Inflammatory macrophage treated with lipopolysaccharide for 1 hour (primary cell): Measurements from ENCODE around the gene CXCL13.
"Not testable (repeated sequence)": the region's sequence is repeated elsewhere in the genome, so short reads cannot be mapped to it uniquely, and the experiment has no call there.

Experiments
- DNase-seq, 2 donors: peaks; one replicate each; pipeline ENCODE4 v3.0.0-alpha.2; 2020 to 2022

CXCL13 gene

GRCh38 chr4:77613267-77613666 is 7.6 kb downstream of the CXCL13 start:
- DNase-seq: no peak

DNA sequence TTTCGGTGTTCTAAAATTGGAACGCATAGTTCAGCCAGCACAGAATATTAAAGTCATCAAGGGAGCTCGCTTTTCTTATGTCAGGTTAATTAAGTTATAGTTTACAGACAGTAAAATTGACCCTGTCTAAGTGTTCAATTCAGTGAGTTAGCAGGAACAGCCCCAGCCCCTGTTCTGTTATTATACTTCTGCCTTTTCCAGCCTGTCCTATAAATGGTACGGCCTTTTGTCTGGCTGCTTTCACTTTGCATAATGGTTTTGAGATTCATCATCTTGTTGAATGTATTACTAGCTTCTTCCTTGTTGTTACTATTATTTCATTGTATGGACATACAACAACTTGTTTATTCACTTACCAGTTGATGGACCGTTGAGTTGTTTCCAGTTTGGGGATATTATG is 9.5 kb downstream of the CXCL13 start:
- DNase-seq: no peak

GRCh38 chr4:77617203-77617602 is 11.6 kb downstream of the CXCL13 start:
- no peak for DNase-seq

DNA sequence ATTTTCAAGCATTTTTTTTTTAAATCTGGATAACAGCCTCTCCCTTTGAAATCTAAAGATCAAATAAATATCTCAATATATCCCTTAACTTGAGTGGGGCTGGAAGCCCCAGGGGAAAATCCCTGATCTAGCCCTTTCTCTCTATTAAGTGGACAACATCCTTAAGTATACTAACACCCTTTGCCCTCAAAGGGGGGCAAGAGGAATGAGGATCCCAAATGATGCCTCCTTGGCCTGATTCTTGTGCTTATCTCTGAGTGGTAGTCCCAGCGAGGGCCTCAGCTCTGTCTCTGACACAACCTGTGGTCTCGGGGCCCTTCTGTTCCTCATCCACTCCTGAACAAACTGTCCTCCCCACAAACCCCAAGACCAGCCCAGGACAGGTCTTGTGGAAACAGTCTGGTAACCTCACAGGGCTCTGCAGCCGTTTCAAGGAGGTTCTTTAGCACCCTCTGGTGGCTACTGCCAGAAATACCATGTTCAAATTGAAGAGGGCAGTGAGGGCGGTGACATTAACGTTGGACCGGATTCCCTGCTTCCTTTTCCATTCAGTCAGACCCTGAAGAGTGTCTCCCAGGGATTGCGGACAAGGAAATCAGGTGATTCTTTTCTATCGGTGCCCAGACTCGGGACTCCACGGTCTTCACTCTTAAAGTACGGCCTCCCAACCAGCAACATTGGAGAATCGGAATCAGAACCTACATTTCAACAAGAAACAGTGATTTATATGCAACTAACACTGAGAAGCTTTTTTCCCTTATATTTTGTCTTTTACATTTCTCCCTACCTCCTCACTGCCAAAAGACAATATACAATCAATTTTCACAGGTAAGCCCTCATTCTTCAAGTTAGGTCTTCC is 13.0 kb downstream of the CXCL13 start:
- DNase-seq: peak; percentile 47 to 79

DNA sequence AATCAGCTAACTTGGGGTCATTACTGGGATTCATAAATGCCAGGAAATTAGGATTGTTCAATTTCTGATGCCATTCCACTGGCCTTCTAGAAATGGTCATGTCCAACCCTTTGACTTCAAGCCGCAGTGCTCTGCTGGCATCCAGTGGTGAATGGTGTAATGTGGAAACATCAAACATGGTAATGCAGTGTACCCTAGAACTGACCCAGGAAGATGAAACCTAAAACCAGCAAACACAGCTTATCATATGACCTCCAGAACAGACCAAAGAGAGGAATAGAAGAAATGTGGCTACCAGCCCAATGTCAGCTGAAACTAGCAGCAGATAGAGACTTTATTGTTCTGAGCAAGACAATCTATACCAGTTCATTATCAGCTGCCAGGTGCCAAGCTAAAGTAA is 13.8 kb downstream of the CXCL13 start:
- no peak for DNase-seq

DNA sequence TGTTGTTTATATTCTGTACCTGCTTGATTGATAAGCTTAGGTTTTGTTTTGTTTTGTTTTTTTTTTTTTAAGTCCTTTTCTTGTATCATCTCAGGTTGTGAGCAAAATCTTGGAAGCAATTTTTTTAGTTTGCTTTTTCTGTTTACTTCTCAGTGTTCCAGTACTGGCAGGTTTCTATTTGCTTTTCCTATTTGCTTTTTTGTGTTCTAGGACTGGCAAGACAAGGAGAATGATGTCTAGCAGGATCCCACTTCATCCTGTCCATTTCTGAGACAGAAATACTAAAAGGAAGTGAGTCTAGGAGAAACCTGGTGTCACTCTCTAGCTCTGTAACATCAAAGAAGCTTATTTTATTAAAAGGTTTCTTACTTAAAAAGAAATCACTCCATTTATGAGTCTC is 15.6 kb downstream of the CXCL13 start:
- no peak for DNase-seq

- no peak for DNase-seq
These were observed 17.5 kb downstream of the CXCL13 start for GRCh38 chr4:77623091-77623490.

DNA sequence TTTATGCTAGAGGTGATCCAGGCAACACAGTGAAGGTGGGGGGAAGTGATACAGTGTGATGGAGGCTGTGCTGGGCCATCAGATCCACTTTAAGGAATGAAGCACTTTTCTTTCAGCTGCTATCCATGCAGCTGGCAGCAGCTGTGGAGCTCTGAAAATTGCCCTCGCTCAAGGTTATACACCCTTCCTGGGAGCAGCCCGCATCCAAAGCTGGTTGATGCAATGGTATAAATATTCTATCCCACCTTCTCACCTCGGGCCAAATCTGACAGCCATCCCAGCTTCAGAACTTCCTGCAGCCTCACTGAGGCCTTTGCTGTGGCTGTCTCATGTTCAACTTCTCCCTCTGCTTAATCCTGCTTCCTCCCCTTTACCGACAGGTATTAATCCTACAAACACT is 18.6 kb downstream of the CXCL13 start:
- DNase-seq: no peak

- no peak for DNase-seq
These were observed 19.9 kb downstream of the CXCL13 start for GRCh38 chr4:77625485-77625884.

GRCh38 chr4:77629885-77630284 is 24.3 kb downstream of the CXCL13 start:
- no peak for DNase-seq

- no peak for DNase-seq
These were observed 25.7 kb downstream of the CXCL13 start for GRCh38 chr4:77631276-77631675.

DNA sequence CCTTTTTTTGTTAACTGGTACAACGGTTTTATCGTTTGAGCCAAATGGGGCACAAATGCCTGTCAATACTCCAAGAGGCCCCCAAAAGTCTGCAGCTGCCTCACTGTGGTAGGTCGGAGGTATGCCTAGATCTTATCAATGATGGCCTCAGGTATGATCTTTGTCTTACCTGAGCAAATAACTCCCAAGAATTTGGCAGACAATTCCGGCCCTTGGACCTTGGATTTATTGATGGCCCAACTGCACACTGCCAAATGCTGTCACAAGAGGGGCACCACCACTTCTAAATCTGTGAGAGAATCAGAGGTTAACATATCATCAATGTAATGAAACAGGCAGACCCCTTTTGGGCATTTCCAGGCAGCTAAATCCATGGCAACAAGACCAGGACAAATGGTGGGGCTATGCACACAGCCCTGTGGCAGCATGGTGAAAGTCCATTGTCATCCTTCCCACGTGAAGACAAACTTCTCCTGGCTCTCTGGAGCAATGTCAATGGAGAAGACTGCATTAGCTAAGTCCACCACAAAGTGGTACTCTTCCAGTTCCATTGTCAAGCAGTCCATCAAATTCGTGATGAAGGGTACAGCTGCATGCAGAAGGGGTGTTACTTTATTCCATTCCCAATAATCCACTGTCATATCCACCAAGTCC is 28.6 kb downstream of the CXCL13 start:
- no peak for DNase-seq

GRCh38 chr4:77635246-77635645 is 29.6 kb downstream of the CXCL13 start:
- no peak for DNase-seq

DNA sequence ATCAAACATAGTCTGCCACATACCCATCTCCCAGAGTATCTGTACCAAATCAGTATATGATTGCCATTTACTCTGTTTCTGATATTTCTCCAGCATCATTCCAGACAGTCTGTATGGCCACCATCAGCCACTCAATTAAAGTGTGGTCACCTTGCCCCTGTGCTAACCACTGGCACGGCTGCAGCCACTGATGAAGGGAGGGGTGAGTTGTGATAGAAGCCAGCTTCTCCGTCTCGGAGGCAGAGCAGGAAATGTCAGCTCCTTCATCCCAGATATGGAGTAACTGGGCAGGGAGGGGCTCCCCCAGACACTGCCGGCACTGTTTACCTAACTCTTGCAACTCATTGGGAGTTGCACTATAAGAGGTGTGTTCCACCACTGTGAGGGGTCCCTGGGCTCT is 30.3 kb downstream of the CXCL13 start:
- DNase-seq: no peak

DNA sequence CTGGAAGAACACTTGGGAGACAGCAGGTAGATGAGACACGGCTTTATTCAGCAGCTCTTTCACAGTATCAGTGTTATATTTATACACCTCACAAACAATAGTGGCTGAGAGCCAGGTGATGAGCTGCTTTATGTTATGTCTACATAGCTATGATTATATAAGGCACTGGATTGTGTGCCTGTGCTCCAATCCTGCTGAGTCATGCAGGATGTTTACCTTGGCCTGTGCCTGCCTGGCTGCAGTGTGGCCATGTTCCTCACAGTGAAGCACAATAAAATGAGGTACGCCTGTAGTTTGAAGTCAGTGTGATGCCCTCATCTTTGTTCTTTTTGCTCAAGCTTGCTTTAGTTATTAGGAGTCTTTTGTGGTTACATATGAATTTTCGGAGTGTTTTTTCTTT is 31.3 kb downstream of the CXCL13 start:
- no peak for DNase-seq

- not testable (repeated sequence) for DNase-seq
These were observed 38.4 kb downstream of the CXCL13 start for GRCh38 chr4:77644069-77644468.

GRCh38 chr4:77650787-77651186 is 45.2 kb downstream of the CXCL13 start:
- no peak for DNase-seq

DNA sequence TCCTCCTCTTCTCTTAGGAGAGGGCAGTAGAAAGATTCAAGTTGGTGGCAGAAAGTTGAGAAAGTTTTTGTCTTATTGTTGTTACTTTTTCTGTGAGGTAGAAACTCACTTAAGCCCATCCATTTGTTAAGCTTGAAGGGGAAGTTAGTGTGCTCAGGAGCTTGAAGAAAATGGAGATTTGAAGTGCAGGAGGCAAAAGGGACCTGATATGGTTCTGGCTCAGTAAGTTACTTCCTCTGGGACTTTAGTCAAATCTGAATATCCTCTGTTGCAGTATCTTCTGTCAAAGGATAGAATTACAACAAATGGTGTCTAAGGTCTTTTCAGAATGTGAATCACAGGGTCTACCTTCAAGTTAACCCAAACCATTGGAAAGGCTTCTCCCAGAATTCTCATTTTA is 46.2 kb downstream of the CXCL13 start:
- DNase-seq: no peak

DNA sequence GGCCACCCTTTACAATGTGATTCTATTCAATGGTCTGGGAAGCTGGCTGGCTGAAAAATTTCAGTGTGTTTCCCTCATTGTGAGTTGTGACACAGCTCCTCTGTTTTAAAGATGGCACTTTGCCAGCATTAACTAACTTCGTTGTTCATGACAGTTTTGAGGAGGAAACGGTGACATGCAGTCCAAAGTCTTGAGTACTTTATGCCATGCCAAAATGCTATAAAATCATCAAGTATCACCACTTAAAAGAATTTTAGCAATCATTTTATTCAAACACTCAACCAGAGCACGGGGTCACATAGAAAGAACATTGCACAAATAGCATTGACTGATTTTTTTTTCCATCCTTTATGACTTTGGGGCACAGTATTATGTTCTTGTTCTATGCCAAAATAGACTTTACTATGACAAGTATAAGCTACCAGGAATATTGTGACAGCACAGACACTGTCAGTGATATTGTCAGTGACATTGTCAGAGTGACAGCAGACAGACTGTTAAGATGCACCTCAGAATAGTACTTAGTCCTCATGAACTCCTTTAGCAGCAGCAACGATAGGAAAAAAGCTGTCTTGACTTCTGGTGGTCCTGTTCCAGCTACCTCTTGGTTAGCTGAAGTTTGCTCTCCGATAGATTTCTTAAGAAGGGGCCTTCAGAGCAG is 46.7 kb downstream of the CXCL13 start:
- no peak for DNase-seq

DNA sequence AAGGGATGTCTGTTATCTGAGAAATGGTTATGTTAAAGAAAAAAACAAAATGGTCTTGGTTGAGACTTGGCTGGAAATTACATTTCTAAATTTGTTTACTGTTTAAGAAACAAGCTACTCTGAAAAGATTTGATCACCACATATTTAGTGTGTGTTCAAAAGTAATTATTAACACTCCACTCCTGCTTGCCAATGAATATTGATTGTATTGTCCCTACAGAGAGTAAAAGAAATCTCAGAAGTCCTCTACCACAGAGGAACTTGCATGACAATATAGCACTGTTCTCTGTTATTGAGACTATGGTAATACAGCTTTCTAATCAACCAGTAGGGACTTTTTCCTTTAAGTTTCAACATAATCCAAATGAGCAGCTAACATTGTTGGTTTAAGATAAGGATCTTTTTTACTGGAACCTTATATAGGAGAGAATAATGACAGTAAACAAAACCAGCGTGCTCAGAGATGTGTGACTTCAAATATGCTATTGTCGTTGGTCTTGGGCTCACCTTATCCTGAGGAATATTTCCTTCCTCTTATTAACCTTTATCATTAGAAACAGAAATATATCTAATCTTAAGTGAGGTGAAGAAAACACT is 47.6 kb downstream of the CXCL13 start:
- DNase-seq: no peak

DNA sequence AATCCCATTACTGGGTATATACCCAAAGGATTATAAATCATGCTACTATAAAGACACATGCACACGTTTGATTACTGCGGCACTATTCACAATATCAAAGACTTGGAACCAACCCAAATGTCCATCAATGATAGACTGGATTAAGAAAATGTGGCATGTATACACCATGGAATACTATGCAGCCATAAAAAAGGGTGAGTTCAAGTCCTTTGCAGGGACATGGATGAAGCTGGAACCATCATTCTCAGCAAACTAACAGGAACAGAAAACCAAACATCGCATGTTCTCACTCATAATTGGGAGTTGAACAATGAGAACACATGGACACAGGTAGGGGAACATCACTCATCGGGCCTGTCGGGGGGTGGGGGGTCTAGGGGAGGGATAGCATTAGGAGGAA is 54.7 kb downstream of the CXCL13 start:
- not testable (repeated sequence) for DNase-seq
